Neuronal stem cell (in vitro differentiated cells): ENCODE measurements around the gene MAST3.

Experiments
- DNase-seq: peaks from one replicate; pipeline ENCODE4 v3.0.0-alpha.2; 2013; ENCODE audit warnings: low spot score
- H2AFZ ChIP-seq: one replicate; pipeline ENCODE4 v1.6.1; 2013; ENCODE audit warnings: mild to moderate bottlenecking, low read length, inconsistent platforms
- H2AK5ac ChIP-seq: 2 replicates; pipeline ENCODE4 v1.6.1; 2013; ENCODE audit warnings: low read depth, mild to moderate bottlenecking, inconsistent platforms, low read length, moderate library complexity, mixed read lengths
- H2BK120ac ChIP-seq: 2 replicates; pipeline ENCODE4 v1.6.1; 2013; ENCODE audit warnings: low read depth, mild to moderate bottlenecking, inconsistent platforms, low read length, moderate library complexity, mixed read lengths
- H2BK12ac ChIP-seq: one replicate; pipeline ENCODE4 v1.6.1; 2013; ENCODE audit warnings: low read length, inconsistent platforms
- H2BK15ac ChIP-seq: 2 replicates; pipeline ENCODE4 v1.6.1; 2013; ENCODE audit warnings: mild to moderate bottlenecking, low read length, inconsistent platforms, mixed read lengths
- H2BK5ac ChIP-seq: one replicate; pipeline ENCODE4 v1.6.1; 2013; ENCODE audit warnings: inconsistent platforms, mild to moderate bottlenecking, low read length, moderate library complexity
- H3K14ac ChIP-seq: one replicate; pipeline ENCODE4 v1.6.1; 2013; ENCODE audit warnings: low read length, inconsistent platforms
- H3K18ac ChIP-seq: 2 replicates; pipeline ENCODE4 v1.6.1; 2013; ENCODE audit warnings: low read length, inconsistent platforms
- H3K23ac ChIP-seq: 2 replicates; pipeline ENCODE4 v1.6.1; 2013; ENCODE audit warnings: low read depth, mild to moderate bottlenecking, mixed read lengths, low read length, inconsistent platforms; ENCODE audit not compliant: poor library complexity
- H3K27ac ChIP-seq: replicated peaks from 3 replicates; pipeline ENCODE4 v1.5.1; 2013; ENCODE audit warnings: low read length, inconsistent platforms
- H3K27me3 ChIP-seq, 3 experiments: 2 replicates each; pipeline ENCODE4 v1.6.1; 2013; ENCODE audit warnings: low read length in 3 of 3, mild to moderate bottlenecking in 2 of 3, inconsistent platforms in 1 of 3, low read depth in 1 of 3, mixed read lengths in 1 of 3, moderate library complexity in 1 of 3; ENCODE audit not compliant: control insufficient read depth in 3 of 3, insufficient read depth in 3 of 3
- H3K36me3 ChIP-seq, 2 donors: replicated peaks in 1 of 2; 2 replicates each; pipeline ENCODE4 v1.6.1; 2013; ENCODE audit warnings: low read length in 2 of 2; ENCODE audit not compliant: control insufficient read depth in 2 of 2, insufficient read depth in 2 of 2
- H3K4ac ChIP-seq: 2 replicates; pipeline ENCODE4 v1.6.1; 2013; ENCODE audit warnings: inconsistent platforms, mild to moderate bottlenecking, low read length, moderate library complexity
- H3K4me1 ChIP-seq, 2 donors: 1 replicate in 1 of 2; 2 replicates in 1 of 2; pipeline ENCODE4 v1.6.1; 2013; ENCODE audit warnings: low read length in 2 of 2, low read depth in 1 of 2; ENCODE audit not compliant: control insufficient read depth in 2 of 2, insufficient read depth in 1 of 2
- H3K4me2 ChIP-seq: one replicate; pipeline ENCODE4 v1.6.1; 2013; ENCODE audit warnings: mild to moderate bottlenecking, low read length, inconsistent platforms; ENCODE audit not compliant: insufficient read depth, poor library complexity, severe bottlenecking
- H3K4me3 ChIP-seq, 2 donors: 2 replicates each; pipeline ENCODE4 v1.5.1; 2013; ENCODE audit warnings: low read length in 2 of 2, mild to moderate bottlenecking in 2 of 2, inconsistent platforms in 1 of 2, moderate library complexity in 1 of 2
- H3K79me1 ChIP-seq: one replicate; pipeline ENCODE4 v1.6.1; 2013; ENCODE audit warnings: low read depth, mild to moderate bottlenecking, inconsistent platforms, low read length, moderate library complexity
- H3K9ac ChIP-seq: one replicate; pipeline ENCODE4 v1.6.1; 2013; ENCODE audit warnings: mild to moderate bottlenecking, low read depth, low read length, inconsistent platforms; ENCODE audit not compliant: poor library complexity
- H3K9me3 ChIP-seq, 2 donors: replicated peaks in 1 of 2; 2 replicates each; pipeline versions ENCODE3 to v1.6.1; 2013; ENCODE audit warnings: low read length in 2 of 2, mild to moderate bottlenecking in 2 of 2, inconsistent platforms in 1 of 2, low read depth in 1 of 2, mixed read lengths in 1 of 2, moderate library complexity in 1 of 2; ENCODE audit not compliant: control insufficient read depth in 2 of 2, insufficient read depth in 1 of 2
- H4K8ac ChIP-seq: one replicate; pipeline ENCODE4 v1.6.1; 2013; ENCODE audit warnings: low read depth, mild to moderate bottlenecking, inconsistent platforms, low read length, moderate library complexity
- H4K91ac ChIP-seq: one replicate; pipeline ENCODE4 v1.6.1; 2013; ENCODE audit warnings: low read length, low read depth, mild to moderate bottlenecking, inconsistent platforms; ENCODE audit not compliant: poor library complexity
- WGBS, 2 donors: extraction: QIAGEN DNeasy Blood & Tissue Kit; methylation state at CpG; one replicate each; pipeline ENCODE4 v1.1.7; 2013; ENCODE audit warnings: missing lambda C conversion rate in 2 of 2, mixed read lengths in 1 of 2; ENCODE audit not compliant: insufficient read length in 2 of 2, insufficient replicate concordance in 1 of 2; ENCODE audit errors: extremely low coverage in 2 of 2; 5-methylcytosine and 5-hydroxymethylcytosine counted together

The MAST3 gene

GRCh38 chr19:18119717-18120105 lies 22.1 kb downstream of the MAST3 start:
- no peak overlapping the region for H3K27ac ChIP-seq
- no CpG with 5 or more reads among the region's 14 CpGs for WGBS, 2 donors

DNA sequence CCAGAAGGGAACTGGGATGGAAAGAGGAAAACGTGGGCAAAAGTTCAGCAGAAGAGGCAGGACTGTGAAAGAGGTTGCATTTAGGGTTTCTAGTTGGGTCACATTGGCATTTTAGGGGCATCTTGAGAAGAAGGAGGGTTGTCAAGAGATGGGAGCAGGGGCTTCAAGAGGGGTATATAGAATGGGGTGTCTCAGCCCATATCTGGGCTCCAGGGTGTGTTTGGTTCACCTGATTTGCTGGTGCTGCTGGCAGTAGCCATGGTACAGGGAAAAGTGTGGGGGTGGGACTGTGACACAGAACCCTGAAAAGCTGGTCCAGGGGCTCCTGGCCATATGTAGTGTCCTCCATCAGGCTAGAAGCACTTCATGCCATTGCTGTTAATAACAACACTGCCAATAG lies 22.5 kb downstream of the MAST3 start:
- Histone ChIP-seq H2BK12ac (no peak overlapping the region), H3K4me1 (peaks cover 12% of the 10 kb centered on the region in 2 donors), H4K8ac (no peak overlapping the region), H3K9ac (no peak overlapping the region), H3K4me2 (no peak overlapping the region), H3K14ac (no peak overlapping the region), H2BK5ac (no peak overlapping the region), H2AFZ (no peak overlapping the region), H3K23ac (no peak overlapping the region), H2BK15ac (no peak overlapping the region), H3K18ac (no peak overlapping the region), H3K27me3 (no peaks in the 10 kb centered on the region), H3K9me3 (no peaks in the 10 kb centered on the region), H4K91ac (no peak overlapping the region), H3K79me1 (peaks cover 6% of the 10 kb centered on the region), H2BK120ac (no peak overlapping the region), H2AK5ac (no peak overlapping the region), H3K4me3 (no peak overlapping the region), H3K4ac (no peak overlapping the region), H3K27ac (no peak overlapping the region), H3K36me3 (peaks cover 9 to 25% of the 10 kb centered on the region in 2 donors)
- no peak for DNase-seq
- no CpG with 5 or more reads among the region's 1 CpG for WGBS, 2 donors

More at GRCh38 chr19:18119717-18120105, 22.1 kb downstream of the MAST3 start:
- Histone ChIP-seq H3K9me3 (no peaks in the 10 kb centered on the region), H3K4me1 (peaks cover 12% of the 10 kb centered on the region in 2 donors), H4K91ac (no peak overlapping the region), H2AK5ac (no peak overlapping the region), H3K14ac (no peak overlapping the region), H2BK120ac (no peak overlapping the region), H3K9ac (no peak overlapping the region), H2BK12ac (no peak overlapping the region), H3K27me3 (no peaks in the 10 kb centered on the region), H3K18ac (peak overlapping the region; percentile 13), H3K23ac (no peak overlapping the region), H2BK5ac (peak overlapping the region; percentile 16), H3K4me3 (no peak overlapping the region), H2AFZ (no peak overlapping the region), H2BK15ac (no peak overlapping the region), H3K4me2 (no peak overlapping the region), H3K4ac (no peak overlapping the region), H4K8ac (no peak overlapping the region), H3K36me3 (peaks cover 9 to 23% of the 10 kb centered on the region in 2 donors), H3K79me1 (peaks cover 6% of the 10 kb centered on the region)
- DNase-seq = no peak

GRCh38 chr19:18121166-18121565 lies 23.6 kb downstream of the MAST3 start:
- H3K27me3 ChIP-seq = no peaks in the 10 kb centered on the region
- H3K14ac ChIP-seq = no peak overlapping the region
- H3K4me3 ChIP-seq = no peak overlapping the region
- no peak overlapping the region for H2AFZ ChIP-seq
- H2BK120ac ChIP-seq = no peak overlapping the region
- no CpG with 5 or more reads among the region's 5 CpGs for WGBS, 2 donors
- DNase-seq = no peak
- H2BK5ac ChIP-seq = no peak overlapping the region
- H3K4ac ChIP-seq = no peak overlapping the region
- H2BK12ac ChIP-seq = no peak overlapping the region
- H3K4me1 ChIP-seq = peaks cover 12% of the 10 kb centered on the region in 2 donors
- no peak overlapping the region for H3K18ac ChIP-seq
- H4K91ac ChIP-seq = no peak overlapping the region
- no peak overlapping the region for H3K4me2 ChIP-seq
- H3K23ac ChIP-seq = no peak overlapping the region
- H2BK15ac ChIP-seq = no peak overlapping the region
- H3K27ac ChIP-seq = no peak overlapping the region
- H3K9ac ChIP-seq = no peak overlapping the region
- H2AK5ac ChIP-seq = no peak overlapping the region
- H3K9me3 ChIP-seq = no peaks in the 10 kb centered on the region
- H3K36me3 ChIP-seq = peaks cover 10 to 31% of the 10 kb centered on the region in 2 donors
- H3K79me1 ChIP-seq = peaks cover 6% of the 10 kb centered on the region
- no peak overlapping the region for H4K8ac ChIP-seq

- H3K79me1 ChIP-seq = peaks cover 6% of the 10 kb centered on the region
- H3K27ac ChIP-seq = no peak overlapping the region
- peak overlapping the region; percentile 44 for H3K9ac ChIP-seq
- no peak overlapping the region for H2BK12ac ChIP-seq
- no peaks in the 10 kb centered on the region for H3K27me3 ChIP-seq
- WGBS, 2 donors = no CpG with 5 or more reads among the region's 7 CpGs
- H3K4ac ChIP-seq = no peak overlapping the region
- H2AK5ac ChIP-seq = no peak overlapping the region
- H2BK5ac ChIP-seq = no peak overlapping the region
- no peaks in the 10 kb centered on the region for H3K9me3 ChIP-seq
- H3K4me3 ChIP-seq = no peak overlapping the region
- no peak overlapping the region for H2AFZ ChIP-seq
- H4K91ac ChIP-seq = no peak overlapping the region
- H2BK120ac ChIP-seq = no peak overlapping the region
- no peak overlapping the region for H2BK15ac ChIP-seq
- H3K18ac ChIP-seq = no peak overlapping the region
- no peak overlapping the region for H3K23ac ChIP-seq
- H3K4me1 ChIP-seq = peaks cover 8% of the 10 kb centered on the region in 2 donors
- H3K4me2 ChIP-seq = no peak overlapping the region
- no peak for DNase-seq
- peaks cover 11 to 35% of the 10 kb centered on the region in 2 donors for H3K36me3 ChIP-seq
- H4K8ac ChIP-seq = no peak overlapping the region
- no peak overlapping the region for H3K14ac ChIP-seq
Measured at GRCh38 chr19:18122424-18122823, 24.8 kb downstream of the MAST3 start.
